ENCODE data around the gene IQCF6.
"Not testable (repeated sequence)": the region's sequence is repeated elsewhere in the genome, so short reads cannot be mapped to it uniquely, and the experiment has no call there.

Gene IQCF6

DNA sequence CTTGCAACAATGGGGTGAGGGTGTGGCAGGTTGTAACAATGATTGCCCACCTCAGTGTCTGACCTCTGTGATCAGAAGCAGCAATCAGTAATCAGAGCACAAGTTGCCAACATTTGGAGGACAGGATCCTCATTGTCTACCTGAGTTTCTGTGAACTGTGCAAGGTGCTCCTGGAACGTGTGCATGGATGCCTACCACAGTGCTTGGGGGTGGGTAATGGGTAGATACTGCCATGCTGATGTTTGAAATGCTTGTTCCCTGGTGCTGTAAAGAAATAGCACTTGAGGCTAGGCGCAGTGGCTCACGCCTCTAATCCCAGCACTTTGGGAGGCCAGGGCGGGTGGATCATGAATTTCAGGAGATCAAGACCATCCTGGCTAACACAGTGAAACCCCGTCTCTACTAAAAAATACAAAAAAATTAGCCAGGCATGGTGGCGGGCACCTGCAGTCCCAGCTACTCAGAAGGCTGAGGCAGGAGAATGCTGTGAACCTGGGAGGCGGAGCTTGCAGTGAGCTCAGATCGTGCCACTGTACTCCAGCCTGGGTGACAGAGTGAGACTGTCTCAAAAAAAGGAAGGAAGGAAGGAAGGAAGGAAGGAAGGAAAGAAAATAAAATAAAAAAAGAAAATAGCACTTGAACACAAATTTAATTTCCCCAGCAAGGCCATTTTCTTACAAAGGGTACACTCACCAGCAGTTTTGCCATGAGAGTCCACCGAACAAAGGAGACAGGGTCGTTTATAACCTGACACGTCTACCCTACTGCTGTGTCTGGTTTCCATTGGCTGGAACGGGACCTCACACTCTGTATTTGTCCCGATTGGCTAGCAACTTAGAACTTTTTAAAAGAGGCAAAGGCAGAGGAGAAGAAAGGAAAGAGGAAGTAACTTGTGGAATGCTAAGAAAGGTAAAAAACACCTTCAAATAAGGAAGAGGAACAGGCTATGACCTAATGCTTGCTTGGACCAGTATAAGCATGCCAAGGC lies 25.0 kb downstream of the IQCF6 start:
- DNase-seq, result not testable (repeated sequence)

DNA sequence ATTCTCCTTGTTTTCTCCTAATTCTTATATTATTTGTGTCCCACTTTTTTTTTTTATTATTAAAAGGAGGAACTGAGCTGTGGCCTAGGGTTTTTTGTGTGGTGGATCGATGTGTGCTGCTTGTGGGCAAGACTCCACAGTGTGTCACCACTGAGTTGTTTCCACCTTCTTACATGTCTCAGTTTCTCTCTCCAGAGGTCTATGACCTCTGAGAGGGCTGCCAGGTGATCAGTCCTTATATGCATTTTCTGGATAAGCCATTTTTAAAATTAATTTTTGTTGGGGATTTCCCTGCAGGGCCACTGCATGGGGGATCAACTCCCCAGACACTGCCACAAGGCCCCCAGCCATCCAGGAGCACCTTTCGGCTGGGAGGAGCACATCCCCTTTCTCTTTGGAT lies 27.8 kb downstream of the IQCF6 start:
- no peak for DNase-seq

DNA sequence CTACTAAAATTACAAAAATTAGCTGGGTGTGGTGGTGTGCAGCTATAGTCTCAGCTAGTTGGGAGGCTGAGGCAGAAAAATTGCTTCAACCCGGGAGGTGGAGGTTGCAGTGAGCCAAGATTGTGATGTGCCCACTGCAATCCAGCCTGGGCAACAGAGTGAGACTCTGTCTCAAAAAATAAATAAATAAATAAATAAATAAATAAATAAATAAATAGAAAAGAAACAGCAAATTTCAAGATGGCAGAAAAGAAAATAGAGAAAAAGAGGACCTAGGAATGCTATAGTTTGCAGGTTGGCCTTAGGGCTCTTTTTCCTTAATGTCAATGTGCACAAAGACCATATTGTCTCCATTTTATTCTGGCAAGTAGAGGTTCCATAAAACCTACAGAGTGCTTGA lies 28.2 kb downstream of the IQCF6 start:
- no peak for DNase-seq

DNA sequence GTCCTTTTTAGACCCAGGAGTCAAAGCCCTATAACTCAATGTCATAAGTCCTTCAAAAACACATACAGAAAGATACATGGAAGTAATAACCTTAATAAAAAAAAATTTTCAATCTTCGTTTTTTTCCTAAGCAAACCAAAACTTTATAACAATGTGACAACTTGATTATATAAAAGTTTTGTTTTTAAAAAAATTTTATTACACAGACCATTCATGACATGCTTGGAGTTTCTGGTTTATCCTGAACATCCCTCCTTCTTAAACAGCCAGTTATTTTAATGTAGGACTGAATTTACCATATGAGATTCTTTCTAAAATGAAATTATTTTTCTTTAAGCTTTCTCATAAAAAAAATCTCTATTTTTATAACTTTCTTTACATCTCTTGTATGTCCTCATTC lies 30.7 kb downstream of the IQCF6 start:
- DNase-seq, result no peak

DNA sequence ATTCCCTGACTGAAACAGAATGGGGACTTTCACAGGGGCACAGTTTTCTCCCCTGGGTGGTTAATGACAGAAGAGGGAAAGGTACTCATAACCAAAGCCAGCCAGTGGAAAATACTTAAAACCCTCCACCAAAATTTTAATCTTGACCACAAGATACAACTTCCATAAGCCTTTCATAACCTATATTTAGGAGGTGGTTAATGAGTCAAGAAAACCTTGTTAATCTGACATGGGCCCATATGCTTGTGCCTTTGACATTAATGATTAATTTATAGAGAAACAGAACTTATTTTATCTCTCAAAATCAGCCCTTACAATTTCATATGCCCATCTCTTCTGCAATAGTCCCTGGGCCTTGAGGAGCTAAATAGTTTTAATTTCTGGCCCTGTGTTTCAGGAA lies 31.2 kb downstream of the IQCF6 start:
- no peak for DNase-seq

DNA sequence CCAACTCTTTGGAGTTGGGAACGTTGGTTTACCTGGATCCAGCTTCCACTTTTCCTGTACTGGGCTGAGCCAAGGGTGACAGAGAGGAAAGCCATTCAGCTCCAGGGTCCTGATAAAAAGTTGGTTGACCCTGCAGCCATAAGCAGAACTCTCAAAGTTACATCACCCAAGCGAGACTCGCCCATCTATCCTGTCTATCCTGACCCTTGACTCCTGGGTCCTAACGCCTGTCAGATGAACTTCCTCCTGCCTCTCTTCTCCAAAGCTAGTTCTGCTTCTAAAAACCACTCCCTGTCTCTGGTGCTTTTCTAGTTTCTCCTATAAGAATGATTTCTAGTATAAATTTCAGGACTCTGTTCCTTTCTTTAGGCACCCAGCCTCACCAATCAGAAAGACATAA lies 36.1 kb downstream of the IQCF6 start:
- peak; percentile 73 to 86 for DNase-seq

DNA sequence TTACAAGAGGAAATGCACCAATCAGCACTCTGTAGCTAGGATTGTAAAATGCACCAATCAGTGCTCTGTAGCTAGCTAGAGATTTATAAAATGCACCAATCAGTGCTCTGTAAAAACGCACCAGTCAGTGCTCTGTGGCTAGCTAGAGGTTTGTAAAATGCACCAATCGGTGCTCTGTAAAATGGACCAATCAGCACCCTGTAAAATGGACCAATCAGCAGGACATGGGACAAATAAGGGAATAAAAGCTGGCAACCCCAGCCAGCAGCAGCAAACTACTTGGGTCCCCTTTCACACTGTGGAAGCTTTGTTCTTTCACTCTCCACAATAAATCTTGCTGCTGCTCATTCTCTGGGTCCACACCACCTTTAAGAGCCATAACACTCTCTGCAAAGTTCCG lies 36.7 kb downstream of the IQCF6 start:
- DNase-seq, result not testable (repeated sequence)

DNA sequence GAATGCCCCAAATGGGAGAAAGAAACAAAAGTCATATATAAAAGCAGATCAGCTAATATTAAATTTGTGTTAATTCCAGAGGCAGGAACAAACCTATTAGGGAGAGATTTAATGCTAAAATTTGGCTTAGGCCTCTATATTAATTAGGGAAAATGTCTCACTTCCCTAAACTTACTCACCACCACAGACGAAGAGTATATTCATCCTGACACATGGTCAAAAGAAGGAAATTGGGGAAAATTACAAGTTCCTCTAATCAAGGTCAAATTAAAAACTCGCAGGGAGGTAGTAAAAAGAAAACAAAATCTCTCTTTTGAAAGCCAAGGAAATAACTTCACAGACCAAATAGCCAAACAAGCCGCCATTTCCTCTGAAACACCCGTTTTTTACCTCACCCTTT lies 39.9 kb downstream of the IQCF6 start:
- no peak for DNase-seq

DNA sequence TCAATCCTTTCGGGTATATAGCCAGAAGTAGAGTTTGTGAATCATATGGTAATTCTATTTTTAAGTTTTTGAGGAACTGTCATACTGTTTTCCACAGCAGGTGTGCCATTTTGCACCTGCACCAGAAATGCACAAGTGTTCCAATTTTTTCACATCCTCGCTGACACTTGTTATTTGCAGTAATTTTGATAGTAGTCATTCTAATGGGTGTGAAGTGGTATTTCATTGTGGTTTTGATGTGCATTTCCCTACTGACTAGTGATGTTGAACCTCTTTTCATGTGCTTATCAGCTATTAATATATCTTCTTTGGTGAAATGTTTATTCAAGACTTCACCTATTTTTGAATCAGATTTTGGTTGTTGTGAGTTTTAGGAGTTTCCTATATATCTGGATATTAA lies 43.1 kb downstream of the IQCF6 start:
- DNase-seq, result no peak

DNA sequence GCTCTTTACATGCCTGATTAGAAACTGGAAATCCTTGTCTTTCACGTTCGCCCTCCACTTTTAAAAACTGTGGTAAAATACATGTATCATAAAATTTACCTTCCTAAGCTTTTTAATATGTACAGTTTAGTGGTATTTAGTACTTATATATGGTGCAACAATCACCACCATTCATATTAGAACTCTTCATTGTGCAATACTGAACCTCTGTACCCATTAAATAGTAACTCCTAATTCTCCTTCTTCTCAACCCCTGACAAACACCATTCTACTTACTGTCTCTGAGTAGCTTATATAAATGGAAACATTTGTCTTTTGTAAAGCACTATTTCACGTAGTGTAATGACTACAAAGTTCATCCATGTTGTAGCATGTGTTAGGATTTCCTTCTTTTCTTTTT lies 44.0 kb downstream of the IQCF6 start:
- DNase-seq, result no peak

DNA sequence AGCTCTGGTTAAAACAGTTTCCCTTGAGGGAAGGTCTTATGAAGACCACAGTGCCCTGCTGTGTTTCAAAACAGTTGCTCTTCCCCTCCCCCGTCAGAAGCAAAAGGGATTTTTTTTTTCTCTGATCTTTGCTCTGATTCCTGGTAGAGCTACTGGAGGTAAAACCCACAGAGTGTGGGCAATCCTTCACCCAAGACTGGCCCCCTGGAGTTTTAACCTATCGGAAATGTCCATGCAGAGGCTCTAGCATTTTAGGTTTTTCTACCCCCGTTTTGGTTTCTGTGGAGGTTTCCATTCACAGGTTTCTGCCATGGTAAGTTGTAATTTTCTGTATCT lies 44.5 kb downstream of the IQCF6 start:
- no peak for DNase-seq

DNA sequence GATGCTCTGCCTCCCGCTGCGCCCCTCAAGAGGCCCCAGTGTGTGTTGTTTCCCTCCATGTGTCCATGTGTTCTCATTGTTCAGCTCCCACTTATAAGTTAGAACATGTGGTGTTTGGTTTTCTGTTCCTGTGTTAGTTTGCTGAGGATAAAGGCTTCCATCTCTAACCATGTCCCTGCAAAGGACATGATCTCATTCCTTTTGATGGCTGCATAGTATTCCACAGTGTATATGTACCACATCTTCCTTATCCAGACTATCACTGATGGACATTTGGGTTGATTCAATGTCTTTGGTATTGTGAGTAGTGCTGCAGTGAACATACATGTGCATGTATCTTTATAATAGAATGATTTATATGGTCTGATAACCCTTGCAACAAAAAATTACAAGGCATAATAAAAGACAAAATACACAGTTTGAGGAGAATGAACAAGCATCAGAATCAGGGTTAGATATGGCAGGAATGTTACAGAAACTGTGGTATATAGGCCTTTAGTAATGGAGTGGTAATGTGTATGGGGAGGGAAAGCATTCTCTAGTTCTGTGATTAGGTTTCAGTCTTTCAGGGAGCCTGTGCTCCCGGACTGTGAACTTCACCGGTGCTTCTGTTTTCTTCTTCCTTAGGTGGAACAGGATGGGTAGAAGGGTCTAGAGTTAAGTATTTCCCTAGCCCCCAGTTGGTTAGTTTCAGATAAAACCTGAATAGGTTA lies 45.0 kb downstream of the IQCF6 start:
- no peak for DNase-seq

DNA sequence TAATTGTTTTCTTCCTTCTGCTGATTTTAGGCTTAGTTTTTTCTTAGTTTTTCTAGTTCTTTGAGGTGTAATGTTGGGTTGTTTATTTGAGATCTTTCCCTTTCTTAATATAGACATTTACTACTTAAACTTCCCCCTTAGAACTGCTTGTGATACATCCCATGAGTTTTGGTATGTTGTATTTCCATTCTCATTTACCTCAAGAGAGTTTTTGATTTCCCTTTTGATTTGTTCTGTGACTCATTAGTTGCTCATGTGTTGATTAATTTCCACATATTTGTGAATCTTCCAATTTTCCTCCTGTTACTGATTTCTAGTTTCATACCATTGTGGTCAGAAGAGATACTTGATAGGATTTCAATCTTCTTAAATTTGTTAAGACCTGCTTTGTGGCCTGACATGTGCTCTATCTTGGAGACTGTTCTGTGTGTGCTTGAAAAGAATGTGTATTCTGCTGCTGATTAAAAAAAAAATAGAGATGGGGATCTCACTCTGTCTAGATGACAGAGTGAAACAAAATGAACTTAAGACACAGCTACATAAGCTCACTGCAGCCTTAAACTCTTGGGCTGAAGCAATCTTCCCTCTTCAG lies 49.9 kb downstream of the IQCF6 start:
- no peak for DNase-seq
